Measurements from ENCODE around the gene GPRIN1. TPM values are rescaled to one million over a fixed set of nuclear protein-coding genes. Genes with fewer than 3 reads are reported as not detected.

GPRIN1 gene
- total and polyA plus RNA-seq, 2 donors from 2014 or later = 0.45 to 1.3 TPM

DNA sequence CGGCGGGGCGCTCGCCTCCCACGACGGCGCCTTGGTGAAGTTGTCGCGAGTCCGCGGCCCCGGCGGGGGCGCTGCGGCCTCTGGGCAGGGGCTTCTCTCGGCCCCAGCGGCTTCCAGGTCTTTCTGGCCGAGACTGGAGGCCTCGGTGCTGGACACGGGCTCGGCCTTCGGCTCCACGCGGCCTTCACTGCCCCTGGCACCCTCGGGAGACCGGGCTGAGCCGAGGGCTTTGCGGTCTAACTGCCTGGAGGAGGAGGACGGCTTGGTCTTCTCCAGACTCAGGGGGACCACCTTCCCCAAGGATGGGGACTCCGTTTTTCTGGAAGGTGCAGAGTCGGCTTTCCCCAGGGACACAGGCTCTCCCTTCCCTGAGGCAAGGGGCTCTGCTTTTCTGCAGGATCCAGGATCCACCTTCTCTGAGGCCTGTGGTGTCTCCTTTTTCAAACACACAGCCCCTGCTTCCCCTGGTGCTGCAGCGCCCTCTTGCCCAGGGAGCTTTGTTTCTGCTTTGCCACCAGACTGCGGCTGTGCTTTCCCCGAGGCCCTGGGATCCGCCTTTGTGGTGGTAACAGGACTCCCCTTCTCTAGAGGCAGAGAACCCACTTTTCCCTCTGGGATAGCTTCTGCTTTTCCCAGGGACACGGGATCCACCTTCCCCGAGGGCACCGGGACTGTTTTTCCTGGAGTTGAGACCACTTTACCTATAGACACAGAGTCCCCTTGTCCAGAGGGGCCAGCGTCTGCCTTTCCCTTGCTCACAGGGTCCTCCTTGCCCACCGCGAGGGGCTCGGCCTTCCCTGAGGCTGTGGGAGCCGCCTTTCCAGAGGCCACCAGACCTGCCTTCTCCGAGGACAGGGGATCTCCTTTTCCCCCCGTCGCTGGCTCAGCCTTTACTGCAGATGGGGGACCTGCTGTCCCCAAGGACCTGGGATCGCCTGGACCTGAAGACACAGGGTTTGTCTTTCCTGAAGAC, 12.3 kb downstream of the GPRIN1 start:
- no peak for FAIRE-seq
- Histone ChIP-seq H3K36me3 (ENCODE audit: control insufficient read depth in 2 of 3, insufficient read depth in 3 of 3, low read length in 3 of 3) (no peaks in the 10 kb centered on the region), H3K9ac (ENCODE audit: low read length in 3 of 3) (no peak overlapping the region), H3K27me3 (ENCODE audit: control insufficient read depth, insufficient read depth, low read length) (no peaks in the 10 kb centered on the region), H3K4me1 (ENCODE audit: control insufficient read depth in 2 of 3, insufficient read depth in 2 of 3, low read depth in 1 of 3, low read length in 3 of 3) (peaks cover 0 to 4% (median 0%) of the 10 kb centered on the region in 3 donors), H3K9me3 (ENCODE audit: control insufficient read depth in 2 of 3, insufficient read depth in 1 of 3, low read length in 3 of 3) (no peaks in the 10 kb centered on the region), H3K27ac (ENCODE audit: low read depth in 2 of 2, low read length in 2 of 2) (no peak overlapping the region), H3K4me3 (ENCODE audit: low read length in 3 of 3) (no peak overlapping the region)
- TF ChIP-seq, protein P1, sequence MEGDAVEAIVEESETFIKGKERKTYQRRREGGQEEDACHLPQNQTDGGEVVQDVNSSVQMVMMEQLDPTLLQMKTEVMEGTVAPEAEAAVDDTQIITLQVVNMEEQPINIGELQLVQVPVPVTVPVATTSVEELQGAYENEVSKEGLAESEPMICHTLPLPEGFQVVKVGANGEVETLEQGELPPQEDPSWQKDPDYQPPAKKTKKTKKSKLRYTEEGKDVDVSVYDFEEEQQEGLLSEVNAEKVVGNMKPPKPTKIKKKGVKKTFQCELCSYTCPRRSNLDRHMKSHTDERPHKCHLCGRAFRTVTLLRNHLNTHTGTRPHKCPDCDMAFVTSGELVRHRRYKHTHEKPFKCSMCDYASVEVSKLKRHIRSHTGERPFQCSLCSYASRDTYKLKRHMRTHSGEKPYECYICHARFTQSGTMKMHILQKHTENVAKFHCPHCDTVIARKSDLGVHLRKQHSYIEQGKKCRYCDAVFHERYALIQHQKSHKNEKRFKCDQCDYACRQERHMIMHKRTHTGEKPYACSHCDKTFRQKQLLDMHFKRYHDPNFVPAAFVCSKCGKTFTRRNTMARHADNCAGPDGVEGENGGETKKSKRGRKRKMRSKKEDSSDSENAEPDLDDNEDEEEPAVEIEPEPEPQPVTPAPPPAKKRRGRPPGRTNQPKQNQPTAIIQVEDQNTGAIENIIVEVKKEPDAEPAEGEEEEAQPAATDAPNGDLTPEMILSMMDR (IDR thresholded peaks at IDR 0.05; ENCODE audit: borderline replicate concordance, extremely low read depth, insufficient read depth) = no peak
- intact Hi-C loops (cut with DNase I) = no loop called here
- peak in 1 of 5 donors; percentile 75 for DNase-seq

DNA sequence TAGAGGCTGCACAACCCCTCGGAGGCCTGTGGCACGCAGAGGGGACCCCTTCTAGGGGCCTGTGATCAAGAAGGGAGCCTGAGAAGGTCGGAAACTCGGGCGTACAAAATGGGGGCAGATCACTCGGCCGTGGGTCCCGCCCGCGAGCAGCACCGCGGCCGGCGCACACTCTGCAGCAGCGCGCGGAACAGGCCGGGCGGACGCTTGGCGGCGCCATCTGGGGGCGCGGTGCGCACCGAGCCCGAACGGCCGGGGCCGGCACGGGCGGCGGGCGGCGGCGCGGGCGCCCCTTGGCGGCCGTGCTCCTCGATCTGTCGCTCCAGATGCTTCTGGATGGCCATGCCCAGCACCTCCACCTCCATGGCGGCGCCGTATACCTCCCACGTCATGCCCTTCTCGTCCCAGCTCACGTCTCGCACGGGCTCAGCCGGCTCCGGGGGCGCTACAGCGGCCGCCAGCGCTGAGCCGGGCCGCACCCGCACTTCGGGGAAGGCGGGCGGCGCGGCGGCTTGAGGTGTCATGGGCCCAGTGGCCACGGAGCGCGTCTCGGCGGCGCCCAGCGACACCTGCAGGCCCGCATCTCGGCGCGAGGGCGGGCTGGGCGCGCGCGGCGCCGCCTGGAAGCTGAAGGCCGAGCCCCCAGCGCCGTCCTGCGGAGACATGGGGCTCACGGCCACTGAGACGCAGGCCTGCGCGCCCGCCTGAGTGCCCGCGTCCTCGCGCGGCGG, 13.1 kb downstream of the GPRIN1 start:
- H3K9ac ChIP-seq (ENCODE audit: low read length in 3 of 3) = no peak overlapping the region
- H3K4me1 ChIP-seq (ENCODE audit: control insufficient read depth in 2 of 3, insufficient read depth in 2 of 3, low read depth in 1 of 3, low read length in 3 of 3) = peaks cover 0 to 4% (median 0%) of the 10 kb centered on the region in 3 donors
- H3K4me3 ChIP-seq (ENCODE audit: low read length in 3 of 3) = no peak overlapping the region
- H3K36me3 ChIP-seq (ENCODE audit: control insufficient read depth in 2 of 3, insufficient read depth in 3 of 3, low read length in 3 of 3) = no peaks in the 10 kb centered on the region
- DNase-seq (peak; percentile 57 to 80 (median 71)), FAIRE-seq (no peak)
- no peaks in the 10 kb centered on the region for H3K27me3 ChIP-seq (ENCODE audit: control insufficient read depth, insufficient read depth, low read length)
- H3K27ac ChIP-seq (ENCODE audit: low read depth in 2 of 2, low read length in 2 of 2) = no peak overlapping the region
- intact Hi-C loops (cut with DNase I) = no loop called here
- H3K9me3 ChIP-seq (ENCODE audit: control insufficient read depth in 2 of 3, insufficient read depth in 1 of 3, low read length in 3 of 3) = peaks cover 0 to 3% (median 0%) of the 10 kb centered on the region in 3 donors
- TF ChIP-seq, protein P1 (IDR thresholded peaks at IDR 0.05; ENCODE audit: borderline replicate concordance, extremely low read depth, insufficient read depth) = no peak

DNA sequence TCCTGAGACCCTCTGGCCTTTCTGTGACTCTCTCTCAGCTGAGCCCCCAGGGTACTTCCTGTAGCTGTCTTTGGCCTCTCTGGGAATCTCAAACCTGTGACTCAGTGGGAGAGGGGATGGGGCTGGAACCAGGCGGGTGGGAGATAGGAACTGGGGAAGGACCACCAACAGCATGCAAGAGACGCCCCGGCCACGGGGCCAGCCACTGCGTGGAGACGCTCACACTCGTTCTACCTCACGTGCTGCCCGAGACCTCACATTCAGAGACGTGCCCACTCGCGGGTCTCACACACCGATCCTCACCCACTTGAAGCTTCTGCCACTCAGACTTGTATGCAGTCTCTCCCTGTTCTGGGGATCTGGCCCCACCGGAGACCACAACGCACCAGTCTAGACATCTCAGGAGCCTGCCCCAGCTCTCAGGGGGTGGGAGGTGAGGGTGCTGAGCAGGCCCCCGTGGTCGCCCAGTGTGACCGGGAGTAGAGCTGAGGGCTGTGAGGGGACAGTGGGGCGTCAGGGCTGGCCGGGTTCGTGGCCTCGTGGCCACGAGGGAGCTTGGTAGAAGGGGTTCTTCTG, 13.8 kb downstream of the GPRIN1 start:
- FAIRE-seq (no peak), DNase-seq (no peak)
- H3K9me3 ChIP-seq (ENCODE audit: control insufficient read depth in 2 of 3, insufficient read depth in 1 of 3, low read length in 3 of 3) = peaks cover 0 to 3% (median 0%) of the 10 kb centered on the region in 3 donors
- no peaks in the 10 kb centered on the region for H3K36me3 ChIP-seq (ENCODE audit: control insufficient read depth in 2 of 3, insufficient read depth in 3 of 3, low read length in 3 of 3)
- no peak overlapping the region for H3K4me3 ChIP-seq (ENCODE audit: low read length in 3 of 3)
- intact Hi-C loops (cut with DNase I) = no loop called here
- no peak overlapping the region for H3K9ac ChIP-seq (ENCODE audit: low read length in 3 of 3)
- H3K27ac ChIP-seq (ENCODE audit: low read depth in 2 of 2, low read length in 2 of 2) = no peak overlapping the region
- TF ChIP-seq, protein P1 (IDR thresholded peaks at IDR 0.05; ENCODE audit: borderline replicate concordance, extremely low read depth, insufficient read depth) = no peak
- H3K4me1 ChIP-seq (ENCODE audit: control insufficient read depth in 2 of 3, insufficient read depth in 2 of 3, low read depth in 1 of 3, low read length in 3 of 3) = peaks cover 0 to 4% (median 0%) of the 10 kb centered on the region in 3 donors
- H3K27me3 ChIP-seq (ENCODE audit: control insufficient read depth, insufficient read depth, low read length) = no peaks in the 10 kb centered on the region

All from kidney (tissue), 14 donors.